Calu3 (cell line): ENCODE measurements around the gene GDNF. TPM values are rescaled to one million over a fixed set of nuclear protein-coding genes. Genes with fewer than 3 reads are reported as not detected.

ENCODE experiments used
- BruUV-seq: library from RNA; stranded (reverse); fragments of 400-500 nt; replicated peaks from 2 replicates; lab custom pipeline; 2021; lab: Mats Ljungman, UMichigan
- CTCF ChIA-PET: fragments of 300-600 bp; sonication (Branson Sonifier 250); formaldehyde crosslinking; loops from one replicate; lab custom pipeline; 2022; ENCODE audit warnings: antibody characterized with exemption; lab: Charles Lee
- DNase-seq: peaks from one replicate; pipeline ENCODE4 v3.0.0; 2022
- H3K27ac Mint-ChIP-seq: one replicate; pipeline ENCODE4 v1.8.0; 2022; ENCODE audit warnings: mixed read lengths; ENCODE audit not compliant: unreplicated experiment
- H3K27me3 Mint-ChIP-seq: one replicate; pipeline ENCODE4 v1.8.0; 2022; ENCODE audit warnings: mixed read lengths; ENCODE audit not compliant: unreplicated experiment
- H3K36me3 Mint-ChIP-seq: one replicate; pipeline ENCODE4 v1.8.0; 2022; ENCODE audit warnings: mild to moderate bottlenecking, moderate library complexity, mixed read lengths; ENCODE audit not compliant: insufficient read depth, unreplicated experiment
- H3K4me1 Mint-ChIP-seq: one replicate; pipeline ENCODE4 v1.8.0; 2022; ENCODE audit warnings: mild to moderate bottlenecking, low read depth, mixed read lengths; ENCODE audit not compliant: unreplicated experiment
- H3K4me3 Mint-ChIP-seq: one replicate; pipeline ENCODE4 v1.8.0; 2022; ENCODE audit warnings: mild to moderate bottlenecking, low read depth, moderate library complexity, mixed read lengths; ENCODE audit not compliant: unreplicated experiment
- H3K9me3 Mint-ChIP-seq: one replicate; pipeline ENCODE4 v1.8.0; 2022; ENCODE audit warnings: low read depth, mixed read lengths; ENCODE audit not compliant: unreplicated experiment
- intact Hi-C: fragments of 100-400 bp; cut with micrococcal nuclease; formaldehyde crosslinking; loops from one replicate; pipeline ENCODE4 v1.10.0; 2022; ENCODE audit not compliant: unreplicated experiment
- total RNA-seq: library from RNA; stranded (reverse); gene quantifications from 2 replicates; pipeline ENCODE4 v1.2.3, GENCODE V29; 2022
- TF ChIP-seq, protein P1 (sequence below): fragments of 200-600 bp; IDR thresholded peaks from one replicate; pipeline ENCODE4 v1.8.0; 2022; ENCODE audit warnings: antibody characterized with exemption; ENCODE audit not compliant: unreplicated experiment

Gene GDNF
- total RNA-seq, 1 experiment from 2014 or later = not detected

DNA sequence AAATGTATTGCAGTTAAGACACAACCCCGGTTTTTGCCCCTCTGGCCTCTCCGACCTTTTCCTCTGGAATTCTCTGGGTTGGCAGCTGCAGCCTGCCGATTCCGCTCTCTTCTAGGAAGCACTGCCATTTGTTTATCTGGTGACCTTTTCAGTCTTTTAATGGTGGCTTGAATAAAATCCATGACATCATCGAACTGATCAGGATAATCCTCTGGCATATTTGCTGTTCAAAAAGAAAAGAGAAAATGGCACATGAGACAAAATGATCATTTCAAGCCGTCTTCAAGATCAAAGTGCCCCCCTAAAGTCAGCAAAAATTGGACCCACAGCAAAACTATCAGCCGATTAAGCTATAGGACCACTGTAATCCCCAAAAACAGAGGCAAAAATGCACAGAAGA is 23.9 kb downstream of the GDNF start:
- BruUV-seq = no TSS peak
- Mint-ChIP-seq H3K9me3 (no peaks in the 10 kb centered on the region), H3K4me1 (no peaks in the 10 kb centered on the region), H3K4me3 (no peak overlapping the region), H3K27ac (no peak overlapping the region), H3K36me3 (no peaks in the 10 kb centered on the region), H3K27me3 (peaks cover 13% of the 10 kb centered on the region)
- TF ChIP-seq, protein P1, sequence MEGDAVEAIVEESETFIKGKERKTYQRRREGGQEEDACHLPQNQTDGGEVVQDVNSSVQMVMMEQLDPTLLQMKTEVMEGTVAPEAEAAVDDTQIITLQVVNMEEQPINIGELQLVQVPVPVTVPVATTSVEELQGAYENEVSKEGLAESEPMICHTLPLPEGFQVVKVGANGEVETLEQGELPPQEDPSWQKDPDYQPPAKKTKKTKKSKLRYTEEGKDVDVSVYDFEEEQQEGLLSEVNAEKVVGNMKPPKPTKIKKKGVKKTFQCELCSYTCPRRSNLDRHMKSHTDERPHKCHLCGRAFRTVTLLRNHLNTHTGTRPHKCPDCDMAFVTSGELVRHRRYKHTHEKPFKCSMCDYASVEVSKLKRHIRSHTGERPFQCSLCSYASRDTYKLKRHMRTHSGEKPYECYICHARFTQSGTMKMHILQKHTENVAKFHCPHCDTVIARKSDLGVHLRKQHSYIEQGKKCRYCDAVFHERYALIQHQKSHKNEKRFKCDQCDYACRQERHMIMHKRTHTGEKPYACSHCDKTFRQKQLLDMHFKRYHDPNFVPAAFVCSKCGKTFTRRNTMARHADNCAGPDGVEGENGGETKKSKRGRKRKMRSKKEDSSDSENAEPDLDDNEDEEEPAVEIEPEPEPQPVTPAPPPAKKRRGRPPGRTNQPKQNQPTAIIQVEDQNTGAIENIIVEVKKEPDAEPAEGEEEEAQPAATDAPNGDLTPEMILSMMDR = no peak
- intact Hi-C loops = no loop called here
- CTCF ChIA-PET = no interaction called here
- no peak for DNase-seq

DNA sequence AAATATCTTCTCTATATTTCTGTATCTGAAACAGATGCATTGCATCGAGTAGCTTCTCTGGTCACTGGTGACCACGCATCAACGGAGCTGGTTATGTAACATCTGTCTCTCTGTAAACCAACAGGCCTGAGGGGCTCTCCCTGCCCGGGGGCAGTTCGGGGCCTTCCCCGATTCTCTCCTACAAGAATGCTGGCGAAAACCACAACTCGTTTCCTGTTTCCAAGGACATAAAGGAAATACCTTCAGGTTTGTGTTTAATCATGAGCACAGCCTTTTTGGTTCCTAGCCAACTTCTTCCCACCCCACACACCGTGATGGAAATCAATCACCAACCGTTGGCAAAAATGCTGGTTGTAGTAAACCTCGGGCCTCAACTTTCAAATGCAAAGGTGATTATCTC is 25.1 kb downstream of the GDNF start:
- no peak overlapping the region for H3K27ac Mint-ChIP-seq
- TF ChIP-seq, protein P1 = no peak
- peaks cover 25% of the 10 kb centered on the region for H3K27me3 Mint-ChIP-seq
- H3K4me3 Mint-ChIP-seq = no peak overlapping the region
- no peaks in the 10 kb centered on the region for H3K9me3 Mint-ChIP-seq
- peak; percentile 57 for DNase-seq
- no TSS peak for BruUV-seq
- intact Hi-C loops = no loop called here
- CTCF ChIA-PET = no interaction called here
- no peaks in the 10 kb centered on the region for H3K4me1 Mint-ChIP-seq
- H3K36me3 Mint-ChIP-seq = no peaks in the 10 kb centered on the region

DNA sequence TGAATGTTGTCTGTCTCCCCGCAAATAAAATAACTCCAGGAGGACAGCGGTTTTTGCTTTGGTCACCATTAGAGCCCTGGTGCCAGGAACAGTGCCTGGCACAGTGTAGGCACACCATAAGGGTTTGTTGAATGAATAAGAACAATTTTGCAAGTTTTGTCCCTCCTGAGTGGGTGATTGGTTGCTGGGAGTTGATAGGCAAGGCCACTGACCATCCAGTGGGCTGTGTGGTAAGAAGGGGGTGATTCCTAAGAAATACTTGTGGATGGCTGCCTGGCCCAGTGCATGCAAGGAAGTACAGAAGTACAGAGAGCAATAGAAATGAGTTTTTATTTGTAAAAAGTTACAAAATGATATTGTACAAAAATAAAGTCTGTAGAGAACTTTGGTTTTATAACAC is 27.5 kb downstream of the GDNF start:
- BruUV-seq = no TSS peak
- Mint-ChIP-seq H3K36me3 (no peaks in the 10 kb centered on the region), H3K27ac (no peak overlapping the region), H3K4me3 (no peak overlapping the region), H3K9me3 (no peaks in the 10 kb centered on the region), H3K4me1 (no peaks in the 10 kb centered on the region), H3K27me3 (peaks cover 48% of the 10 kb centered on the region)
- no peak for DNase-seq
- intact Hi-C loops = no loop called here
- CTCF ChIA-PET = no interaction called here
- TF ChIP-seq, protein P1 = no peak

DNA sequence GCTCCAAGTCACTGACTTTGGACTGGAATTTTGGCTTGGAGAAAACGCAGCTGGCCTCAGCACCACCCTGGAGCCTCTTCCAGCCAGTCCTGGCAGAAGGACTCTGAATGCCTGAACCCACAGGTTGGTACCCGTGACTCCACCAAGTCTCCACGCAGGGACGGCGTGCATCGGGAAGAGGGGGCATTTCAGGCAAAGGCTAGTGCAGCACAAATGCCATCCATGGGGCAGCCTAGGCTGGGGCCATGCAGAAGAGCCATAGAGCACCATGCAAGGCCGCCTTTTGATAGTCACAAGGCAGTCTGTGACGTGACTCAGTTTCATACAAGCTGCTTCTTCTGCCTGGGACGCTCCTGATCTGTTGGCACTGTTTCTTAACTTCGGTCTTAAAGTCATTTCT is 28.0 kb downstream of the GDNF start:
- no peak for DNase-seq
- CTCF ChIA-PET = interaction anchor here (0.6 kb wide), 2 partner anchors 343 to 452 kb away, joined by 4 to 5 read pairs; no protein-coding TSS in a partner anchor
- Mint-ChIP-seq H3K27ac (no peak overlapping the region), H3K4me1 (no peaks in the 10 kb centered on the region), H3K4me3 (no peak overlapping the region), H3K36me3 (no peaks in the 10 kb centered on the region), H3K27me3 (peaks cover 53% of the 10 kb centered on the region), H3K9me3 (no peaks in the 10 kb centered on the region)
- intact Hi-C loops = no loop called here
- BruUV-seq = no TSS peak
- TF ChIP-seq, protein P1 = no peak
